Memory B cell (primary cell): ENCODE results near the gene GPAM.
"Not testable (repeated sequence)": the region's sequence is repeated elsewhere in the genome, so short reads cannot be mapped to it uniquely, and the experiment has no call there.

ENCODE experiments used
- ATAC-seq: fragments of 150-1000 bp; cut with Tn5 transposase; 2 replicates; pipeline ENCODE4 v1.10.0; 2021; ENCODE audit warnings: low read depth, mild to moderate bottlenecking, moderate library complexity
- DNase-seq, 2 donors: peaks; one replicate each; pipeline ENCODE4 v3.0.0; 2022; ENCODE audit warnings: low spot score in 2 of 2
- H3K27ac Mint-ChIP-seq: one replicate; pipeline ENCODE4 v1.8.0; 2022; ENCODE audit warnings: mild to moderate bottlenecking, moderate library complexity, mixed read lengths
- H3K27me3 Mint-ChIP-seq: one replicate; pipeline ENCODE4 v1.8.0; 2022; ENCODE audit warnings: mixed read lengths
- H3K36me3 Mint-ChIP-seq: one replicate; pipeline ENCODE4 v1.8.0; 2022; ENCODE audit warnings: mild to moderate bottlenecking, mixed read lengths
- H3K4me1 Mint-ChIP-seq: one replicate; pipeline ENCODE4 v1.8.0; 2022; ENCODE audit warnings: mixed read lengths
- H3K4me3 Mint-ChIP-seq: one replicate; pipeline ENCODE4 v1.8.0; 2022; ENCODE audit warnings: mild to moderate bottlenecking, moderate library complexity, mixed read lengths
- H3K9me3 Mint-ChIP-seq: one replicate; pipeline ENCODE4 v1.8.0; 2022; ENCODE audit warnings: mixed read lengths

Gene GPAM

GRCh38 chr10:112122827-112123226 lies 60.7 kb downstream of the GPAM start:
- Mint-ChIP-seq H3K36me3 (peaks cover 2% of the 10 kb centered on the region), H3K27me3 (no peaks in the 10 kb centered on the region), H3K4me3 (no peak overlapping the region), H3K27ac (no peak overlapping the region), H3K4me1 (no peaks in the 10 kb centered on the region), H3K9me3 (no peaks in the 10 kb centered on the region)
- DNase-seq, result no peak
- ATAC-seq, result no peak

DNA sequence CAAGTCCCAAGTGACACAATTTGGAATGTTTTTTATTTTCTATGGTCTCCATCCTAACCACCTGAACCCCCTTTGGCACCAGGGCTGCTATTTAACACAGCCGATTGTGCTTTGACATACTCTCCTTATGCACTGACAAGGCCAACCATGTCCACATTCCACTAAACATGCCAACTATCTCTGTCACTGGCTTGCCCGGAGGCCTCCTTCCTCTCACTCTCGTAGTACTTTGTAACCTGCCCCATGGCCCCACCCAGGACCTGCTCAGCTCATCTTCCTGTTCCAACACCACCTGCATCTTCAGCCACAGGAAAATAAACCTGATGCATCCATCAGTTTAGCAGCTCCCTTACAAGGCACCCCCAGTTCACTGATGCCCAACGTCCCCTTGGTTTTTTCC lies 63.1 kb downstream of the GPAM start:
- Mint-ChIP-seq H3K27me3 (no peaks in the 10 kb centered on the region), H3K27ac (no peak overlapping the region), H3K4me1 (no peaks in the 10 kb centered on the region), H3K9me3 (no peaks in the 10 kb centered on the region), H3K4me3 (no peak overlapping the region), H3K36me3 (peaks cover 2% of the 10 kb centered on the region)
- DNase-seq, result no peak
- no peak for ATAC-seq

DNA sequence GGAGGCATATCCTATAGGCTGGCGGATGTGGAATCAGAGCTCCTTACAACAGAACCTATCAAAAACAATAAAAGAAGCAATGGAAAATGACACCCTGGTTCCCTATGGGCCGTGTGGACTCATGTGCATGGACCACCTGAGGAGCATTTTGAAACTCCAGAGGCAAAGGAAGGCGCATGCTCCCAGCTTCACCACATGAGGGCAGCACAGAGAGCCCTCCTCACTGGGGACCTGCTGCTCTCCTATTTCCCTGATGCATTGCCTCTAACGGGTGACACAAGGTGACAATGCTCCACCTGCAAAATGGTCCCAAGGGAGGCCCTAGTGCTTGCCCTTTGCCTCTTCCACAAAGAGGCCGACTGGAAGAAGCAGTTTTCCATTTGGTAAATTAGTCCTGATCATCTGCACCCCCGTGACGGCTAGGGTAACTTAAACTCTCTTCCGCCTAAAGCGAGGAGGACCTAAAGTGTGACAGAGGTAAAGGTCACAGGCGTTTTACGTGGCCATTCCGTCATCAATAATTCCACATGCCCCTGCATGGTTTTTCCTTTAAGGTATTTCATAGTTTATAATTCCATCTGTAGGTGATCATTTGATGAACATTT lies 67.7 kb downstream of the GPAM start:
- no peaks in the 10 kb centered on the region for H3K27me3 Mint-ChIP-seq
- H3K36me3 Mint-ChIP-seq, result no peaks in the 10 kb centered on the region
- H3K4me3 Mint-ChIP-seq, result no peak overlapping the region
- no peaks in the 10 kb centered on the region for H3K9me3 Mint-ChIP-seq
- ATAC-seq (peak; percentile 62), DNase-seq (peak; percentile 28 to 39)
- no peaks in the 10 kb centered on the region for H3K4me1 Mint-ChIP-seq
- no peak overlapping the region for H3K27ac Mint-ChIP-seq

DNA sequence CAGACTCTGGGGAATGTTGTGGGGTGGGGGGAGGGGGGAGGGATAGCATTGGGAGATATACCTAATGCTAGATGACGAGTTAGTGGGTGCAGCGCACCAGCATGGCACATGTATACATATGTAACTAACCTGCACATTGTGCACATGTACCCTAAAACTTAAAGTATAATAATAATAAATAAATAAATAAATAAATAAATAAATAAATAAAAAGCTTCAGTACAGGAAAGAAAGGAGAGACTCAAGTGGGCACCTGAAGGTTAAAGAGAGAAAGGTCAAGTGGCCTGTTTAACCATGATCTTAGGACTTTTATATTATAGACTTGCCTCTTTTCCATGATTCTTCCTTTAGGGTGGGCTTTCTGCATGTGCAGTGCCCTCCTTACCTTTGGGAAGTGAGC lies 73.8 kb downstream of the GPAM start:
- H3K9me3 Mint-ChIP-seq, H3K36me3 Mint-ChIP-seq, H3K4me3 Mint-ChIP-seq, DNase-seq, H3K27me3 Mint-ChIP-seq, H3K4me1 Mint-ChIP-seq, ATAC-seq, H3K27ac Mint-ChIP-seq: not testable (repeated sequence)
